RWPE2 (cell line): ENCODE measurements around the gene MNS1.
A peak's percentile ranks its signal among the peaks of the same experiment; 100 is the strongest.

Source experiments
- ATAC-seq: fragments of 200-7000 bp; cut with Tn5 transposase; 3 replicates; pipeline ENCODE4 v1.9.1; 2021; ENCODE audit warnings: low read depth
- DNase-seq: peaks from one replicate; pipeline ENCODE4 v3.0.0-alpha.2; 2020; ENCODE audit warnings: low spot score
- H3K27ac ChIP-seq: fragments of 450-650 bp; 2 replicates; pipeline ENCODE4 v1.5.1; 2017; ENCODE audit warnings: mild to moderate bottlenecking; ENCODE audit not compliant: poor library complexity, severe bottlenecking
- H3K27me3 ChIP-seq: fragments of 250-450 bp; sonication (Bioruptor Pico); 2 replicates; pipeline ENCODE4 v1.5.1; 2021; ENCODE audit warnings: mild to moderate bottlenecking, moderate library complexity; ENCODE audit not compliant: insufficient read depth, poor library complexity, severe bottlenecking
- H3K36me3 ChIP-seq: fragments of 250-450 bp; sonication (Bioruptor Pico); 2 replicates; pipeline ENCODE4 v1.5.1; 2020; ENCODE audit warnings: low read depth, mild to moderate bottlenecking, moderate library complexity
- H3K4me1 ChIP-seq: fragments of 250-450 bp; sonication (Bioruptor Pico); 2 replicates; pipeline ENCODE4 v1.5.1; 2021; ENCODE audit warnings: mild to moderate bottlenecking, moderate library complexity; ENCODE audit not compliant: insufficient read depth, poor library complexity, severe bottlenecking
- H3K4me3 ChIP-seq: fragments of 250-450 bp; sonication (Bioruptor Pico); 2 replicates; pipeline ENCODE4 v1.5.1; 2021; ENCODE audit warnings: mild to moderate bottlenecking, moderate library complexity; ENCODE audit not compliant: severe bottlenecking
- H3K9me3 ChIP-seq: fragments of 250-450 bp; sonication (Bioruptor Pico); 2 replicates; pipeline ENCODE4 v1.5.1; 2021; ENCODE audit warnings: mild to moderate bottlenecking, moderate library complexity; ENCODE audit not compliant: severe bottlenecking
- CTCF ChIP-seq: fragments of 450-650 bp; IDR thresholded peaks from one replicate; pipeline ENCODE4 v1.5.1; 2017; ENCODE audit warnings: mild to moderate bottlenecking, moderate library complexity; ENCODE audit not compliant: poor library complexity, severe bottlenecking

The MNS1 gene

GRCh38 chr15:56464893-56465520, at the start of gene MNS1:
TSS of gene MNS1 (minus strand) at chr15:56465137. CDS start at chr15:56464972, 165 bp downstream.
- Histone ChIP-seq H3K4me1 (peaks cover 3% of the 10 kb centered on the region), H3K27ac (no peak within 1 kb of the TSS), H3K4me3 (peak within 1 kb of the TSS; percentile 48), H3K9me3 (no peaks in the 10 kb centered on the region), H3K27me3 (no peaks in the 10 kb centered on the region), H3K36me3 (no peaks in the 10 kb centered on the region)
- ATAC-seq (peak; percentile 100), DNase-seq (peak; percentile 96)
- no peak for TF ChIP-seq CTCF

- Histone ChIP-seq H3K36me3 (no peaks in the 10 kb centered on the region), H3K27ac (no peak overlapping the region), H3K4me1 (no peaks in the 10 kb centered on the region), H3K4me3 (no peak overlapping the region), H3K9me3 (no peaks in the 10 kb centered on the region), H3K27me3 (no peaks in the 10 kb centered on the region)
- TF ChIP-seq CTCF = peak; percentile 99
- ATAC-seq = peak; percentile 86
- DNase-seq = no peak
Measured at GRCh38 chr15:56496635-56497034, 31.7 kb upstream of the MNS1 start.

GRCh38 chr15:56495533-56495932, 30.6 kb upstream of the MNS1 start:
- no peaks in the 10 kb centered on the region for H3K36me3 ChIP-seq
- H3K4me1 ChIP-seq = no peaks in the 10 kb centered on the region
- TF ChIP-seq CTCF = no peak
- H3K27me3 ChIP-seq = no peaks in the 10 kb centered on the region
- no peaks in the 10 kb centered on the region for H3K9me3 ChIP-seq
- no peak overlapping the region for H3K4me3 ChIP-seq
- H3K27ac ChIP-seq = no peak overlapping the region
- DNase-seq = no peak
- no peak for ATAC-seq

- Histone ChIP-seq H3K4me3 (no peak overlapping the region), H3K9me3 (no peaks in the 10 kb centered on the region), H3K36me3 (no peaks in the 10 kb centered on the region), H3K27me3 (no peaks in the 10 kb centered on the region), H3K27ac (no peak overlapping the region), H3K4me1 (no peaks in the 10 kb centered on the region)
- no peak for DNase-seq
- TF ChIP-seq CTCF = no peak
- no peak for ATAC-seq
Measured at GRCh38 chr15:56495053-56495452, 30.1 kb upstream of the MNS1 start.

- H3K4me1 ChIP-seq = no peaks in the 10 kb centered on the region
- ATAC-seq (no peak), DNase-seq (no peak)
- no peaks in the 10 kb centered on the region for H3K9me3 ChIP-seq
- TF ChIP-seq CTCF = no peak
- no peak overlapping the region for H3K27ac ChIP-seq
- H3K27me3 ChIP-seq = no peaks in the 10 kb centered on the region
- H3K4me3 ChIP-seq = no peak overlapping the region
- H3K36me3 ChIP-seq = no peaks in the 10 kb centered on the region
Measured at GRCh38 chr15:56492791-56493555, 28.0 kb upstream of the MNS1 start.
